Measurements from ENCODE around the gene ARHGEF16.

DNA sequence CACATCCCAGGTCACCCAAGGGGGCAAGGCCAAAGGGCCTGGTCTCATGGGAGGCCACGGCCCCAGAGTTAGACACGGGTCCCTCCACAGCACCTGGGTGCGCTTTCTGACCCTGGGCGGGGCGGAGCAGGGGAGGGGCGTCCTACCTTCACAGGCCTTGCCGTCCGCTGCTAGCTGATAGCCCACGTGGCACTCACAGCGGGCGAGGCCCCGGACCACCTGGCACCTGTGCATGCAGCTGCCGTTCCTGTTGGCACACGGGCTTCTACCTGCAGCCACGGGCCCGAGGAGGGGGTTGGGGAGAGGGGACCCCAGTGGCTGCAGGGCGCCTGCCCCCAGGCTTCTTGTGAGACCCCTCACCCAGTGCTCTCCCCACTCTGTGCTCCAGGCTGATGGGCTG, 59.9 kb downstream of the ARHGEF16 start:
- TF ChIP-seq, protein P1, sequence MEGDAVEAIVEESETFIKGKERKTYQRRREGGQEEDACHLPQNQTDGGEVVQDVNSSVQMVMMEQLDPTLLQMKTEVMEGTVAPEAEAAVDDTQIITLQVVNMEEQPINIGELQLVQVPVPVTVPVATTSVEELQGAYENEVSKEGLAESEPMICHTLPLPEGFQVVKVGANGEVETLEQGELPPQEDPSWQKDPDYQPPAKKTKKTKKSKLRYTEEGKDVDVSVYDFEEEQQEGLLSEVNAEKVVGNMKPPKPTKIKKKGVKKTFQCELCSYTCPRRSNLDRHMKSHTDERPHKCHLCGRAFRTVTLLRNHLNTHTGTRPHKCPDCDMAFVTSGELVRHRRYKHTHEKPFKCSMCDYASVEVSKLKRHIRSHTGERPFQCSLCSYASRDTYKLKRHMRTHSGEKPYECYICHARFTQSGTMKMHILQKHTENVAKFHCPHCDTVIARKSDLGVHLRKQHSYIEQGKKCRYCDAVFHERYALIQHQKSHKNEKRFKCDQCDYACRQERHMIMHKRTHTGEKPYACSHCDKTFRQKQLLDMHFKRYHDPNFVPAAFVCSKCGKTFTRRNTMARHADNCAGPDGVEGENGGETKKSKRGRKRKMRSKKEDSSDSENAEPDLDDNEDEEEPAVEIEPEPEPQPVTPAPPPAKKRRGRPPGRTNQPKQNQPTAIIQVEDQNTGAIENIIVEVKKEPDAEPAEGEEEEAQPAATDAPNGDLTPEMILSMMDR (IDR thresholded peaks at IDR 0.05 in 8 of 11, conservative IDR thresholded peaks at IDR 0.05 in 3 of 11): no peak
- TF ChIP-seq POLR2A (IDR thresholded peaks at IDR 0.05) (no peak), POLR2AphosphoS5 (IDR thresholded peaks at IDR 0.05) (no peak)

Data from spleen (tissue), 7 donors.